Small intestine (tissue), 7 donors: ENCODE data around the gene BABAM1. TPM values are rescaled to one million over a fixed set of nuclear protein-coding genes. Genes with fewer than 3 reads are reported as not detected.
"Not testable (repeated sequence)": the region's sequence is repeated elsewhere in the genome, so short reads cannot be mapped to it uniquely, and the experiment has no call there.

ENCODE experiments used
- DNase-seq, 2 donors: peaks; one replicate each; pipeline versions ENCODE4 v3.0.0 to v3.0.0-alpha.2; 2013
- FAIRE-seq: peaks from 2 replicates; lab custom pipeline; 2012; peaks lifted over from hg19 to GRCh38; lab: Jason Lieb, UNC
- H3K27ac ChIP-seq, 3 donors: one replicate each; pipeline ENCODE4 v1.5.1; 2013; ENCODE audit warnings: low read length in 2 of 3, mild to moderate bottlenecking in 2 of 3, control low read depth in 1 of 3, inconsistent platforms in 1 of 3, low read depth in 1 of 3, moderate library complexity in 1 of 3
- H3K27me3 ChIP-seq, 3 donors: one replicate each; pipeline ENCODE4 v1.6.1; 2013; ENCODE audit warnings: low read length in 3 of 3, inconsistent platforms in 1 of 3; ENCODE audit not compliant: control insufficient read depth in 3 of 3, insufficient read depth in 3 of 3
- H3K36me3 ChIP-seq, 3 donors: one replicate each; pipeline ENCODE4 v1.6.1; 2013; ENCODE audit warnings: low read length in 3 of 3, inconsistent platforms in 1 of 3, low read depth in 1 of 3, mild to moderate bottlenecking in 1 of 3, moderate library complexity in 1 of 3; ENCODE audit not compliant: control insufficient read depth in 3 of 3, insufficient read depth in 2 of 3
- H3K4me1 ChIP-seq, 3 donors: one replicate each; pipeline ENCODE4 v1.6.1; 2013; ENCODE audit warnings: low read length in 2 of 3, inconsistent platforms in 1 of 3, low read depth in 1 of 3, mild to moderate bottlenecking in 1 of 3, moderate library complexity in 1 of 3; ENCODE audit not compliant: control insufficient read depth in 3 of 3, insufficient read depth in 2 of 3
- H3K4me3 ChIP-seq, 3 donors: one replicate each; pipeline ENCODE4 v1.5.1; 2013; ENCODE audit warnings: low read length in 3 of 3, control low read depth in 1 of 3, inconsistent platforms in 1 of 3, low read depth in 1 of 3, mild to moderate bottlenecking in 1 of 3, moderate library complexity in 1 of 3
- H3K9me3 ChIP-seq, 2 donors: one replicate each; pipeline ENCODE4 v1.6.1; 2013; ENCODE audit warnings: low read depth in 1 of 2, low read length in 1 of 2; ENCODE audit not compliant: control insufficient read depth in 2 of 2, insufficient read depth in 1 of 2
- WGBS, 3 donors: extraction: QIAGEN DNeasy Blood & Tissue Kit; methylation state at CpG; one replicate each; pipeline ENCODE4 v1.1.7; 2013; 5-methylcytosine and 5-hydroxymethylcytosine counted together
- polyA plus RNA-seq, 4 donors: library from polyadenylated mRNA; stranded (reverse) in 3 of 4; unstranded in 1 of 4; fragments of 200-250 nt in 3 of 4; fragments of 120-200 nt in 1 of 4; gene quantifications; one replicate each; pipeline versions ENCODE4 v1.2.1 to v1.2.3, GENCODE V29; 2013
- donor health status: healthy with polysubstance abuse.
- donor health status: control.
- donor health status: control.
- donor health status: Bipolar disorder and iron deficiency.
- donor health status: healthy.

The BABAM1 gene
- polyA plus RNA-seq, 4 donors, result 68.9 to 82.7 (median 75.3) TPM

- DNase-seq (no peak), FAIRE-seq (no peak)
- Histone ChIP-seq H3K9me3 (no peaks in the 10 kb centered on the region), H3K27ac (no peak overlapping the region), H3K4me3 (no peak overlapping the region), H3K27me3 (peaks cover 0 to 12% (median 3%) of the 10 kb centered on the region in 3 donors), H3K4me1 (peaks cover 2 to 17% (median 2%) of the 10 kb centered on the region in 3 donors), H3K36me3 (no peaks in the 10 kb centered on the region)
- 81 to 92% (median 87%) methylated on average over 11 of the region's 11 CpGs for WGBS, 3 donors
Observed at GRCh38 chr19:17286263-17286662, 19.0 kb downstream of the BABAM1 start.

GRCh38 chr19:17286752-17287151 lies 19.5 kb downstream of the BABAM1 start:
- FAIRE-seq, result no peak
- DNase-seq, result peak in 1 of 2 donors; percentile 47
- Histone ChIP-seq H3K4me1 (peaks cover under 1 to 12% (median 2%) of the 10 kb centered on the region in 3 donors), H3K27ac (no peak overlapping the region), H3K27me3 (peaks cover 0 to 7% (median under 1%) of the 10 kb centered on the region in 3 donors), H3K9me3 (no peaks in the 10 kb centered on the region), H3K36me3 (no peaks in the 10 kb centered on the region), H3K4me3 (no peak overlapping the region)
- 38 to 73% (median 66%) methylated on average over 9 of the region's 9 CpGs for WGBS, 3 donors

- DNase-seq, result peak; percentile 43 to 62
- Histone ChIP-seq H3K36me3 (peaks cover 0 to 7% (median 0%) of the 10 kb centered on the region in 3 donors), H3K27ac (no peak overlapping the region), H3K9me3 (peaks cover 0 to 3% of the 10 kb centered on the region in 2 donors), H3K27me3 (no peaks in the 10 kb centered on the region), H3K4me1 (peaks cover 0 to 9% (median 0%) of the 10 kb centered on the region in 3 donors), H3K4me3 (no peak overlapping the region)
- FAIRE-seq, result no peak
- WGBS, 3 donors, result 13 to 19% (median 15%) methylated on average over 21 to 22 of the region's 22 CpGs
Observed at GRCh38 chr19:17289489-17289888, 22.2 kb downstream of the BABAM1 start.

- DNase-seq (peak; percentile 85 to 90), FAIRE-seq (no peak)
- WGBS, 3 donors, result 1 to 3% (median 1%) methylated on average over 36 to 46 of the region's 46 CpGs
- peaks cover 0 to 13% (median 0%) of the 10 kb centered on the region in 3 donors for H3K36me3 ChIP-seq
- no peaks in the 10 kb centered on the region for H3K27me3 ChIP-seq
- H3K4me1 ChIP-seq, result peaks cover 0 to 4% (median 0%) of the 10 kb centered on the region in 3 donors
- peak overlapping the region; percentile 47 to 52 (median 52) for H3K4me3 ChIP-seq
- H3K9me3 ChIP-seq, result peaks cover 0 to 3% of the 10 kb centered on the region in 2 donors
- peak overlapping the region in 2 of 3 donors; percentile 28 to 63 for H3K27ac ChIP-seq
Observed at GRCh38 chr19:17292301-17293074, 25.2 kb downstream of the BABAM1 start.

GRCh38 chr19:17293605-17294004 lies 26.4 kb downstream of the BABAM1 start:
- Histone ChIP-seq H3K27ac (no peak overlapping the region), H3K4me3 (no peak overlapping the region), H3K4me1 (peaks cover 0 to 4% (median 0%) of the 10 kb centered on the region in 3 donors), H3K27me3 (no peaks in the 10 kb centered on the region), H3K36me3 (peaks cover 0 to 13% (median 0%) of the 10 kb centered on the region in 3 donors), H3K9me3 (peaks cover 0 to 3% of the 10 kb centered on the region in 2 donors)
- DNase-seq (no peak), FAIRE-seq (no peak)
- WGBS, 3 donors, result 90 to 93% (median 91%) methylated on average over 14 of the region's 14 CpGs

- H3K27ac ChIP-seq, result no peak overlapping the region
- H3K4me1 ChIP-seq, result peaks cover 0 to 4% (median 0%) of the 10 kb centered on the region in 3 donors
- H3K4me3 ChIP-seq, result no peak overlapping the region
- H3K9me3 ChIP-seq, result peaks cover 0 to 3% of the 10 kb centered on the region in 2 donors
- H3K36me3 ChIP-seq, result peaks cover 0 to 13% (median 0%) of the 10 kb centered on the region in 3 donors
- WGBS, 3 donors, result 78 to 82% (median 82%) methylated on average over 41 to 48 of the region's 48 CpGs
- FAIRE-seq, result no peak
- H3K27me3 ChIP-seq, result no peaks in the 10 kb centered on the region
- no peak for DNase-seq
Observed at GRCh38 chr19:17294051-17294891, 27.0 kb downstream of the BABAM1 start.

GRCh38 chr19:17295551-17295950 lies 28.3 kb downstream of the BABAM1 start:
- not testable (repeated sequence) for DNase-seq, H3K27me3 ChIP-seq, H3K4me1 ChIP-seq, FAIRE-seq, H3K9me3 ChIP-seq, H3K4me3 ChIP-seq, H3K27ac ChIP-seq
- WGBS, 3 donors, result 95 to 98% (median 96%) methylated on average over 6 of the region's 6 CpGs
- H3K36me3 ChIP-seq, result peaks cover 0 to 13% (median 0%) of the 10 kb centered on the region in 3 donors

- no peak for DNase-seq
- Histone ChIP-seq H3K4me3 (no peak overlapping the region), H3K9me3 (peaks cover 0 to 3% of the 10 kb centered on the region in 2 donors), H3K27me3 (no peaks in the 10 kb centered on the region), H3K4me1 (peaks cover 0 to 4% (median 0%) of the 10 kb centered on the region in 3 donors), H3K27ac (no peak overlapping the region), H3K36me3 (peaks cover 0 to 15% (median 0%) of the 10 kb centered on the region in 3 donors)
- WGBS, 3 donors, result 55 to 57% (median 56%) methylated on average over 4 of the region's 4 CpGs
- no peak for FAIRE-seq
Observed at GRCh38 chr19:17296273-17296672, 29.0 kb downstream of the BABAM1 start.
